GM12878 (cell line): Measurements from ENCODE around the gene SEPTIN5. TPM values are rescaled to one million over a fixed set of nuclear protein-coding genes. Genes with fewer than 3 reads are reported as not detected.

Source experiments
- ATAC-seq: fragments of 200-7000 bp; cut with Tn5 transposase; 3 replicates; pipeline ENCODE4 v1.9.1; 2020; ENCODE audit warnings: mild to moderate bottlenecking, moderate library complexity
- BruUV-seq: library from RNA; stranded (reverse); fragments of 400-500 nt; replicated peaks from 2 replicates; lab custom pipeline; 2021; lab: Mats Ljungman, UMichigan
- CTCF ChIA-PET: fragments of 300-600 bp; sonication (Branson Sonifier 250); formaldehyde crosslinking; extraction: SDS; loops from one replicate; lab custom pipeline; 2021; ENCODE audit warnings: inconsistent platforms; lab: Yijun Ruan, JAX
- POLR2A ChIA-PET: fragments of 350-600 bp; formaldehyde crosslinking; extraction: SDS; loops from one replicate; lab custom pipeline; 2021; ENCODE audit warnings: inconsistent platforms; lab: Charles Lee
- RAD21 ChIA-PET: fragments of 300-600 bp; sonication (Branson Sonifier 250); formaldehyde crosslinking; loops from one replicate; lab custom pipeline; 2023; ENCODE audit warnings: antibody characterized with exemption; ENCODE audit not compliant: unreplicated experiment; lab: Charles Lee
- SMC1A ChIA-PET: fragments of 300-600 bp; sonication (Branson Sonifier 250); formaldehyde crosslinking; loops from one replicate; lab custom pipeline; 2023; ENCODE audit not compliant: unreplicated experiment, uncharacterized antibody; lab: Charles Lee
- DNase-seq: peaks from one replicate; pipeline ENCODE4 v3.0.0-alpha.2; 2011; ENCODE audit warnings: low read depth, low spot score
- FAIRE-seq: peaks from 3 replicates; lab custom pipeline; 2011; peaks lifted over from hg19 to GRCh38; lab: Jason Lieb, UNC
- H2AFZ ChIP-seq: 2 replicates; pipeline ENCODE4 v1.6.0; 2011; ENCODE audit warnings: low read depth, low read length, control low read depth; ENCODE audit not compliant: control insufficient read depth
- H3K27ac ChIP-seq: 2 replicates; pipeline ENCODE4 v1.5.1; 2011; ENCODE audit warnings: control low read depth; ENCODE audit not compliant: control insufficient read depth, insufficient read depth
- H3K27me3 ChIP-seq, 2 experiments: replicated peaks in 1 of 2; 2 replicates each; pipeline versions ENCODE4 v1.6.0 to v1.6.1; 2011; ENCODE audit warnings: low read length in 1 of 2; ENCODE audit not compliant: control insufficient read depth in 2 of 2, insufficient read depth in 2 of 2
- H3K36me3 ChIP-seq, 2 experiments: 2 replicates each; pipeline ENCODE4 v1.5.1; 2011; ENCODE audit warnings: low read length in 1 of 2; ENCODE audit not compliant: control insufficient read depth in 2 of 2, insufficient read depth in 2 of 2
- H3K4me1 ChIP-seq: 2 replicates; pipeline ENCODE4 v1.6.1; 2011; ENCODE audit warnings: mild to moderate bottlenecking, low read length, moderate library complexity, mixed read lengths; ENCODE audit not compliant: control insufficient read depth, insufficient read depth
- H3K4me2 ChIP-seq: 2 replicates; pipeline ENCODE4 v1.6.0; 2011; ENCODE audit warnings: control low read depth; ENCODE audit not compliant: control insufficient read depth, insufficient read depth
- H3K4me3 ChIP-seq: fragments of 200-600 bp; sonication (generic); 2 replicates; pipeline ENCODE4 v1.5.1; 2016
- H3K79me2 ChIP-seq: 2 replicates; pipeline ENCODE4 v1.6.0; 2011; ENCODE audit warnings: low read length; ENCODE audit not compliant: control insufficient read depth, insufficient read depth
- H3K9ac ChIP-seq: 2 replicates; pipeline ENCODE4 v1.8.0; 2011; ENCODE audit warnings: low read length, control low read depth, mixed read lengths; ENCODE audit not compliant: control insufficient read depth, insufficient read depth
- H3K9me3 ChIP-seq: replicated peaks from 3 replicates; pipeline ENCODE4 v1.5.1; 2011; ENCODE audit warnings: mild to moderate bottlenecking, low read length; ENCODE audit not compliant: control insufficient read depth, insufficient read depth
- H4K20me1 ChIP-seq: 2 replicates; pipeline ENCODE4 v1.6.0; 2011; ENCODE audit not compliant: control insufficient read depth, insufficient read depth
- ATF2 ChIP-seq: IDR thresholded peaks from 2 replicates; pipeline ENCODE4 v1.6.1; 2012; ENCODE audit warnings: low read length, inconsistent platforms
- CBX5 ChIP-seq: sonication (generic); IDR thresholded peaks from 2 replicates; pipeline ENCODE4 v1.6.1; 2016; ENCODE audit warnings: low read depth, moderate library complexity, mild to moderate bottlenecking, inconsistent platforms
- CEBPZ ChIP-seq: fragments of 150-350 bp; IDR thresholded peaks from 2 replicates; pipeline ENCODE4 v1.6.1; 2016; ENCODE audit warnings: low read depth, low read length
- CUX1 ChIP-seq: IDR thresholded peaks from 2 replicates; pipeline ENCODE4 v1.6.1; 2012; ENCODE audit warnings: improper control_type of control experiment, low read depth, low read length; ENCODE audit not compliant: insufficient replicate concordance
- HCFC1 ChIP-seq: fragments of 150-350 bp; IDR thresholded peaks from 2 replicates; pipeline ENCODE4 v1.6.1; 2014; ENCODE audit warnings: low read length
- HDAC6 ChIP-seq: fragments of 200-600 bp; sonication (generic); IDR thresholded peaks from one replicate; pipeline ENCODE4 v1.8.0; 2017; ENCODE audit warnings: antibody characterized with exemption; ENCODE audit not compliant: unreplicated experiment
- MTA2 ChIP-seq: fragments of 450-650 bp; IDR thresholded peaks from 2 replicates; pipeline ENCODE4 v1.6.1; 2016; ENCODE audit warnings: low read depth, mild to moderate bottlenecking, moderate library complexity
- NKRF ChIP-seq: fragments of 450-650 bp; conservative IDR thresholded peaks from 2 replicates; pipeline ENCODE4 v1.6.1; 2017; ENCODE audit warnings: mild to moderate bottlenecking, moderate library complexity
- PML ChIP-seq: IDR thresholded peaks from 2 replicates; pipeline ENCODE4 v1.6.1; 2012; ENCODE audit warnings: low read length, inconsistent platforms
- RBBP5 ChIP-seq: fragments of 200-600 bp; sonication (generic); conservative IDR thresholded peaks from 2 replicates; pipeline ENCODE4 v1.6.1; 2016
- TBL1XR1 ChIP-seq: IDR thresholded peaks from 2 replicates; pipeline ENCODE4 v1.6.1; 2012; ENCODE audit warnings: low read depth, low read length, improper control_type of control experiment
- WGBS: methylation state at CpG from one replicate; pipeline ENCODE4 v1.1.6; 2016; ENCODE audit warnings: low lambda C conversion rate; ENCODE audit not compliant: insufficient replicate concordance, insufficient coverage; ENCODE audit errors: missing lambda C conversion rate; 5-methylcytosine and 5-hydroxymethylcytosine counted together
- in situ Hi-C: fragments of 300-500 bp; cut with MboI; formaldehyde crosslinking; loops from 9 replicates; pipeline ENCODE4 v1.14.3; 2018; ENCODE audit warnings: mixed read lengths
- intact Hi-C: fragments of 100-400 bp; cut with micrococcal nuclease; formaldehyde crosslinking; loops from one replicate; pipeline ENCODE4 v1.14.2; 2022; ENCODE audit not compliant: unreplicated experiment
- polyA plus RNA-seq, 11 experiments: library from polyadenylated mRNA; depleted of rRNA in 4 of 11; unstranded in 6 of 11; stranded (reverse) in 5 of 11; fragments of >200 nt; fragmentation: Nextera tagmentation in 4 of 11; fragmentation: Illumina TruSeq in 1 of 11; extraction: Ambion mirVana in 4 of 11; extraction: Trizol in 1 of 11; gene quantifications; 1 replicate in 1 of 11; 2 replicates in 10 of 11; pipeline versions ENCODE4 v1.2.1 to v1.2.3, GENCODE V29; 2011 to 2016; ENCODE audit warnings: inconsistent platforms in 2 of 11, missing spikeins in 2 of 11, low read depth in 1 of 11
- total RNA-seq, 4 experiments: library from RNA; depleted of rRNA in 3 of 4; stranded (reverse); fragments of >200 nt in 3 of 4; fragmentation: Illumina TruSeq in 1 of 4; extraction: Trizol in 1 of 4; gene quantifications; 2 replicates each; pipeline versions ENCODE4 v1.2.1 to v1.2.3, GENCODE V29; 2013 to 2021

SEPTIN5 gene
- total and polyA plus RNA-seq, 10 of the 15 experiments (the other 5 are each of a cell fraction or from before 2014, with no cell fraction given) = 0.13 to 1.1 (median 0.34) TPM; not detected in 5

- CTCF ChIA-PET = no interaction called here
- H3K9ac ChIP-seq = no peak overlapping the region
- SMC1A ChIA-PET = interaction anchor here (0.8 kb wide), 1 partner anchor 34 kb away, joined by 3 read pairs; no protein-coding TSS in a partner anchor
Observed at GRCh38 chr22:19763458-19764298, 49.4 kb downstream of the SEPTIN5 start.

More at GRCh38 chr22:19763458-19764298, 49.4 kb downstream of the SEPTIN5 start:
- Histone ChIP-seq H3K36me3 (no peaks in the 10 kb centered on the region), H3K4me3 (no peak overlapping the region), H3K79me2 (no peaks in the 10 kb centered on the region), H3K4me2 (no peak overlapping the region), H2AFZ (no peak overlapping the region), H3K4me1 (no peaks in the 10 kb centered on the region), H3K27ac (no peak overlapping the region), H3K9me3 (no peaks in the 10 kb centered on the region), H3K27me3 (peaks cover 12 to 16% of the 10 kb centered on the region in 2 experiments), H4K20me1 (no peaks in the 10 kb centered on the region)
- POLR2A ChIA-PET = no interaction called here
- ATAC-seq = no peak
- no peak for DNase-seq
- in situ Hi-C loops (no loop called here), intact Hi-C loops (no loop called here)
- 74% methylated on average over 39 of the region's 39 CpGs for WGBS
- TF ChIP-seq MTA2 (no peak), PML (no peak), NKRF (no peak), RBBP5 (no peak), CEBPZ (no peak), ATF2 (no peak), HCFC1 (no peak), CBX5 (no peak), HDAC6 (no peak), TBL1XR1 (no peak), CUX1 (no peak)
- FAIRE-seq = no peak
- RAD21 ChIA-PET = interaction anchor here (1.1 kb wide), 1 partner anchor 13 kb away, joined by 3 read pairs; no protein-coding TSS in a partner anchor
- BruUV-seq = no TSS peak
